Astrocyte of the hippocampus (primary cell): ENCODE measurements around the gene SLX4IP.

Experiments
- DNase-seq: peaks from one replicate; pipeline ENCODE4 v3.0.0; 2011; ENCODE audit warnings: low read depth, low spot score

SLX4IP gene

GRCh38 chr20:10675450-10675848, 240.3 kb downstream of the SLX4IP start:
- DNase-seq: no peak

GRCh38 chr20:10676518-10676917, 241.4 kb downstream of the SLX4IP start:
- DNase-seq: no peak
